ENCODE results near the gene KCNIP4.

Gene KCNIP4

DNA sequence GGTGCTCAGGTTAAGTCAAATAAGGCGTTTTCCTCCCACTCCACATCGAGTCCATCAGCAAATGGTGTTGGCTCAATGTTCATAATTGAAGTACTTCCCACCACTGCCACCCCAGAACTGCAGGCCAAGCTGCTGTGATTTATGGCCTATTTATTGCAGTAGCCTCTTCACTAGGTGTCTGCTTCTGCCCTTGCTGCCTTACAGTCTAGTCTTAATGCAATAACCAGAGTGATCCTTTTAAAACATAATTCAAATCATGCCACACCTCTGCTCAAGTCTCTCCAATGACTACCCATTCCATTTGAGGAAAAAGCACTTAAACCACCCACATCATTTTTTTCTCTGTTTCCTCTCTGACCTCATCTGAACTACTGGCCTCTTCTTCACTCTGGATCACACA lies 220.3 kb downstream of the KCNIP4 start:
- TF ChIP-seq, protein P1, sequence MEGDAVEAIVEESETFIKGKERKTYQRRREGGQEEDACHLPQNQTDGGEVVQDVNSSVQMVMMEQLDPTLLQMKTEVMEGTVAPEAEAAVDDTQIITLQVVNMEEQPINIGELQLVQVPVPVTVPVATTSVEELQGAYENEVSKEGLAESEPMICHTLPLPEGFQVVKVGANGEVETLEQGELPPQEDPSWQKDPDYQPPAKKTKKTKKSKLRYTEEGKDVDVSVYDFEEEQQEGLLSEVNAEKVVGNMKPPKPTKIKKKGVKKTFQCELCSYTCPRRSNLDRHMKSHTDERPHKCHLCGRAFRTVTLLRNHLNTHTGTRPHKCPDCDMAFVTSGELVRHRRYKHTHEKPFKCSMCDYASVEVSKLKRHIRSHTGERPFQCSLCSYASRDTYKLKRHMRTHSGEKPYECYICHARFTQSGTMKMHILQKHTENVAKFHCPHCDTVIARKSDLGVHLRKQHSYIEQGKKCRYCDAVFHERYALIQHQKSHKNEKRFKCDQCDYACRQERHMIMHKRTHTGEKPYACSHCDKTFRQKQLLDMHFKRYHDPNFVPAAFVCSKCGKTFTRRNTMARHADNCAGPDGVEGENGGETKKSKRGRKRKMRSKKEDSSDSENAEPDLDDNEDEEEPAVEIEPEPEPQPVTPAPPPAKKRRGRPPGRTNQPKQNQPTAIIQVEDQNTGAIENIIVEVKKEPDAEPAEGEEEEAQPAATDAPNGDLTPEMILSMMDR (IDR thresholded peaks at IDR 0.05) = no peak

DNA sequence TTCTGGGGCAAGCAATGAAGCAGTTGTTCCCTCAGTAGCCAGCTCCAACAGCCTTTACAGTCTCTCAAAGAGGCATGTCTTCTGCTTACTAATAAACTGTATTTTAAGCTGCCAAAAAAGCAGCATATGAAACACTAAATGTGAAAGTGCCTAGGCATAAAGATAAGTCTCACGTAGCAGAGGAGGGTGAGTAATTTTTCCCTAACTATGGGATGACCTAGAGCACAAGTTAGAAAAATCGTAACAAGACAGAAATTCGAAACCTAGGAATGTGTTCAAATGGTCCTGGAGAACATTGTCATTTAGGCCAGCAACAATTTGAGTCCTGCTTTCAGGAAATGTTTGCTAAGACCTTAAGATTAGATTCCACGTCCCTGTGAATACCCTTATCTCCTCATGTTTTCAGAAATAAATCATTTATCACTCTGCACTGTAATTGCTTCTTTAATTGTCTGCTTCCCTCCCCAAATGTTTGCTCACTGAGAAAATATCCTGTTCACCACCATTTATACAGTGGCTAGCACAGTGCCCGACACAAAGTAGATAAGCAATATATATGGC lies 222.2 kb downstream of the KCNIP4 start:
- TF ChIP-seq, protein P1 (IDR thresholded peaks at IDR 0.05) = no peak

DNA sequence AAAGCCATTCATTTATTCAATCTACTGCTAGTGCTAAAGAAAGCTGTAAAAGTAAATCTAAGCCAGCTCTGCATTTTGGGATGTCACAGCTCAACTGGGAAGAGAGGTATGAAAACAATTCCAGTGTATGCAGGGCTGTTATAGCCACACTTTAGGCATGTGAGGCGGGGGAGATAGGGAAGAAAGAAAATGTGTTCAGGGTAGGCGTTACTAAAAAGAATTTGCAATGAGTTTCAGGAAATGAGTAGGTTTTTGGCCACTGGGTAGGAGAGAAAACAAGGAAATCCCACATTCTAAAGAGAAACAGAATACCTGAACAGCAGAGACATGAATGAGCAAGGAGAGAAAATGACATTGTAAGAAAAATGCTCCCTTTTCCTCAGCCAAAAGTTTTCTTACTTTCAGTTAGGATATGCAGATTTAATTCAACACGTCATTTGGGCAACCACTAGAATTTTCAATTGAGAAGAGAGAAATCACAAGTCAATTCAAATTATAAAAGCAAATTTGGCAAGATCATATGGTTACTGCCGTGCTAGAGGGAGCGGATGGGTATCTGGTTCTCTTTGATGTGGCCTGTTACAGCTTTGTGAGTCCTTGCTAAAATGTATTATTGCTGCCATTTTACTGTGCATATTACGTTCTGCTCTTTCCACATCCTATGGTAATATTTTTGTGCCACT lies 226.3 kb downstream of the KCNIP4 start:
- TF ChIP-seq, protein P1 (IDR thresholded peaks at IDR 0.05) = no peak

DNA sequence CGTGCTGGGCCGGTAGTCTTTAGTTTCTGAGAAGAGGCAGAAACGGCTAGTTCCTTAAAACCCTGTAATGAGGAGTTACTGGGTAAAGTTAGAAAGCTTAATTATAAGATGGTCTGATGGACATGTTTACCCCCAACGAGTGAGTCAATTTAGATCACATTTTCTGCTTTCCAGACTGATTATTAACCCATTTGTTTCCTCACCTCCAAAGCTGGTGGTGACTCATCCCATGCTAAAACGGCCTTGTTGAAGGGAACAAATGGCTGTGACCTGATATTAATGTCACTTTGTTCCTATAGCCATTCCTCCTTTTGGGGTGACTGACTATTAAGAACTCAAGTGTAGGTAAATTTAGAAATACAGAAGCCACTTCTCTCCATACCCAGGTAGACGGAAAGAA lies 232.0 kb downstream of the KCNIP4 start:
- TF ChIP-seq, protein P1 (IDR thresholded peaks at IDR 0.05) = no peak

DNA sequence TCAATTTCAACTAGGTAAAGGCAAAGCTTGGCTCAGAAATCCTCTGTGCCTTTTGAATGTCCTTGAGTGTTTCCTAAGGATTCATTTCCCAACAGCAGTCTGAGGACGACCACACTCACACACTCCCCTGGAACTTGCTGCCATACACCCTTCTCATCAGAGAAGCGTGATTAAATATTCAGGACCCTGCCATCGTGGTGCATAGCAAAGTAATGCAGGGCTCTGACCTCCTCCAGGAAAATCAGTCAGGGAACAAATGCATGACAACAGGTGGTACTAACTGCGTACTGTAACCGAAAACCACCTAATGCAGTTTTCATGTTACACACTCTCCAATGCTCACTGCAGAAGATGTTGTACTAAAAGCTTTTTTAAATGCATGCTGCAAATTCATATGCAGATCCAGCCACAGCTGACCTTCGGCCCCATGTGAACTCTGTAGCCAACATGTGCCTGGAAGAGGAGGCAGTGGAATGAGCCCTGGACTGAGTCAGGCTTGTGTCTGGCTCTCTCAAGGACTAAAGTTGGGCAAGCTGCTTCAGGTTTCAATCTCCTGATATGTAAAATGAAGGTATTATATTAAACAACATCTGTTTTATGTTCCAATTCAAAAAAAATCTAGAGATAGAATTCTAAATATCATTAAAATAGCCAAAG lies 238.3 kb downstream of the KCNIP4 start:
- TF ChIP-seq, protein P1 (IDR thresholded peaks at IDR 0.05) = no peak

DNA sequence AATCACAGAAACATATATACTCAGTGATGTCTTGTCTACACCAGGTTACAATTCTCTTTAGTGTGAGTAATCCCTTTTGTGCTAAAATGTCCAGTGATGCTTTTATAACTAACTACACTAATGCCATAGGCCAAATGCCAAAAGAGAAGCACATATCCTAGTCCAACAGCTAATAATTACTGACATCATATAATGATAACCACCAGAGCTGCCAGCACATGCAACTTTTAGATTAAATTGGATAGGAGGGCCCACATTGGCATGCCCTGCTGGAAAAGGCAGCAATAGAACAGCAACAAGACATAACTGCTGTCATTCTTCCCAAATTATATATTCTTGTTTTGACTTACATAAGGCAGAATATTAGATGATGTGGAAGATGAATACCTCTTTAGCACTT lies 238.8 kb downstream of the KCNIP4 start:
- TF ChIP-seq, protein P1 (IDR thresholded peaks at IDR 0.05) = no peak

DNA sequence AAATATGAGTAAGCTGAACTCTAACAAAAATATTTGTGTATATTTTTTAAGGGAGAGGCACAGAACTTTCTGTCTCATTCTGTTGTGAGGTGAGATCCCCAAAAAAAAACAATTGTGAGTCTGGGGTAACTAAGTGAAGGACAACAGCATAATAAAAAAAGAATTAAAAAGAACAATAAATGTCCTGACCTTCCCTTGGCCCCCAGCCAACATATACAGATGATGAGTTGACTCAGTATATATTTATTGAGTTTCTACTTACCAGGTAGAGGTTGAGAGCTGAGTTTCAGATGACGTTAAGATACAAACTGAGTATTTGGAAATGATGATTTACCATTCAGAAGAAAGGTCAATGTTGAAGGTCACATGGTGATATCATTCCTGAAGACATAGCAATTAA lies 239.5 kb downstream of the KCNIP4 start:
- TF ChIP-seq, protein P1 (IDR thresholded peaks at IDR 0.05) = no peak
